Mesenchymal stem cell (in vitro differentiated cells and primary cell): ENCODE data around the gene FLRT3.

Experiments
- DNase-seq: peaks from one replicate; pipeline ENCODE4 v3.0.0-alpha.2; 2013
- H2AFZ ChIP-seq: one replicate; pipeline ENCODE4 v1.6.1; 2013; ENCODE audit warnings: low read depth, mild to moderate bottlenecking, control low read depth, inconsistent platforms, low read length, moderate library complexity
- H2AK5ac ChIP-seq: 2 replicates; pipeline ENCODE4 v1.6.1; 2013; ENCODE audit warnings: low read length, moderate library complexity, mild to moderate bottlenecking, inconsistent platforms; ENCODE audit not compliant: severe bottlenecking
- H2BK120ac ChIP-seq: one replicate; pipeline ENCODE4 v1.6.1; 2013; ENCODE audit warnings: low read depth, mild to moderate bottlenecking, inconsistent platforms, low read length, moderate library complexity
- H2BK12ac ChIP-seq, 2 experiments: one replicate each; pipeline ENCODE4 v1.6.1; 2013; ENCODE audit warnings: inconsistent platforms in 2 of 2, low read length in 2 of 2, mild to moderate bottlenecking in 2 of 2, moderate library complexity in 2 of 2, control low read depth in 1 of 2
- H2BK15ac ChIP-seq: one replicate; pipeline ENCODE4 v1.6.1; 2013; ENCODE audit warnings: mild to moderate bottlenecking, low read depth, inconsistent platforms; ENCODE audit not compliant: poor library complexity, severe bottlenecking
- H2BK5ac ChIP-seq: 2 replicates; pipeline ENCODE4 v1.6.1; 2013; ENCODE audit warnings: low read depth, mild to moderate bottlenecking, low read length, control low read depth, inconsistent platforms; ENCODE audit not compliant: poor library complexity, severe bottlenecking
- H3K14ac ChIP-seq, 2 experiments: one replicate each; pipeline ENCODE4 v1.6.1; 2013; ENCODE audit warnings: inconsistent platforms in 2 of 2, low read length in 2 of 2, control low read depth in 1 of 2, mild to moderate bottlenecking in 1 of 2, moderate library complexity in 1 of 2
- H3K18ac ChIP-seq, 2 experiments: one replicate each; pipeline ENCODE4 v1.6.1; 2013; ENCODE audit warnings: inconsistent platforms in 2 of 2, low read length in 2 of 2, control low read depth in 1 of 2, low read depth in 1 of 2, mild to moderate bottlenecking in 1 of 2
- H3K23ac ChIP-seq, 2 experiments: one replicate each; pipeline ENCODE4 v1.6.1; 2013; ENCODE audit warnings: inconsistent platforms in 2 of 2, low read length in 2 of 2, mild to moderate bottlenecking in 2 of 2, moderate library complexity in 2 of 2, control low read depth in 1 of 2
- H3K27ac ChIP-seq: 2 replicates; pipeline ENCODE4 v1.5.1; 2013; ENCODE audit warnings: mild to moderate bottlenecking, moderate library complexity, low read length, control low read depth, inconsistent platforms; ENCODE audit not compliant: poor library complexity, severe bottlenecking
- H3K27me3 ChIP-seq, 2 experiments: 2 replicates each; pipeline versions ENCODE4 v1.6.1 to v1.7.0; 2013; ENCODE audit warnings: low read length in 2 of 2, mild to moderate bottlenecking in 2 of 2, moderate library complexity in 2 of 2, control low read depth in 1 of 2, inconsistent platforms in 1 of 2; ENCODE audit not compliant: control insufficient read depth in 1 of 2, insufficient read depth in 1 of 2
- H3K36me3 ChIP-seq, 2 experiments: 2 replicates each; pipeline versions ENCODE4 v1.6.1 to v1.7.0; 2013; ENCODE audit warnings: low read length in 2 of 2, control low read depth in 1 of 2, inconsistent platforms in 1 of 2, low read depth in 1 of 2, mild to moderate bottlenecking in 1 of 2; ENCODE audit not compliant: insufficient read depth in 2 of 2, control insufficient read depth in 1 of 2
- H3K4ac ChIP-seq, 2 experiments: one replicate each; pipeline ENCODE4 v1.6.1; 2013; ENCODE audit warnings: inconsistent platforms in 2 of 2, low read length in 2 of 2, mild to moderate bottlenecking in 2 of 2, moderate library complexity in 2 of 2, control low read depth in 1 of 2, low read depth in 1 of 2
- H3K4me1 ChIP-seq: 2 replicates; pipeline ENCODE4 v1.6.1; 2013; ENCODE audit warnings: low read depth, low read length, control low read depth; ENCODE audit not compliant: control insufficient read depth, insufficient read depth
- H3K4me2 ChIP-seq: 2 replicates; pipeline ENCODE4 v1.6.1; 2013; ENCODE audit warnings: low read length, mild to moderate bottlenecking, inconsistent platforms; ENCODE audit not compliant: poor library complexity, severe bottlenecking
- H3K4me3 ChIP-seq, 2 experiments: 2 replicates each; pipeline versions ENCODE4 v1.5.1 to v1.7.0; 2013; ENCODE audit warnings: low read length in 2 of 2, mild to moderate bottlenecking in 2 of 2, control low read depth in 1 of 2, low read depth in 1 of 2; ENCODE audit not compliant: insufficient read depth in 1 of 2
- H3K79me1 ChIP-seq: replicated peaks from 2 replicates; pipeline ENCODE4 v1.6.1; 2013; ENCODE audit warnings: mild to moderate bottlenecking, control low read depth, low read length, inconsistent platforms; ENCODE audit not compliant: poor library complexity, severe bottlenecking
- H3K9ac ChIP-seq: 2 replicates; pipeline ENCODE4 v1.7.0; 2013; ENCODE audit warnings: mild to moderate bottlenecking, low read length, moderate library complexity
- H3K9me3 ChIP-seq: 2 replicates; pipeline ENCODE4 v1.7.0; 2013; ENCODE audit warnings: mild to moderate bottlenecking, low read length; ENCODE audit not compliant: control insufficient read depth
- H4K8ac ChIP-seq: one replicate; pipeline ENCODE4 v1.6.1; 2013; ENCODE audit warnings: inconsistent platforms, mild to moderate bottlenecking, low read length, moderate library complexity
- H4K91ac ChIP-seq: one replicate; pipeline ENCODE4 v1.6.1; 2013; ENCODE audit warnings: mild to moderate bottlenecking, low read length, inconsistent platforms
- WGBS: methylation state at CpG from one replicate; pipeline ENCODE4 v1.1.7; 2013; ENCODE audit warnings: mixed read lengths; 5-methylcytosine and 5-hydroxymethylcytosine counted together

The FLRT3 gene

GRCh38 chr20:14310977-14311627 is 26.3 kb downstream of the FLRT3 start:
- H3K4me2 ChIP-seq: no peak overlapping the region
- H2AFZ ChIP-seq: no peak overlapping the region
- H3K9me3 ChIP-seq: no peaks in the 10 kb centered on the region
- H3K23ac ChIP-seq: no peak overlapping the region
- no peaks in the 10 kb centered on the region for H3K79me1 ChIP-seq
- no peak overlapping the region for H3K27ac ChIP-seq
- H3K27me3 ChIP-seq: no peaks in the 10 kb centered on the region
- no peak overlapping the region for H2BK5ac ChIP-seq
- no peaks in the 10 kb centered on the region for H3K36me3 ChIP-seq
- no peak overlapping the region for H2BK15ac ChIP-seq
- no peak overlapping the region for H3K9ac ChIP-seq
- no peak overlapping the region for H3K14ac ChIP-seq
- H2AK5ac ChIP-seq: no peak overlapping the region
- no peak overlapping the region for H3K4ac ChIP-seq
- H3K4me3 ChIP-seq: no peak overlapping the region
- H3K4me1 ChIP-seq: no peaks in the 10 kb centered on the region
- DNase-seq: no peak
- no peak overlapping the region for H4K91ac ChIP-seq
- no peak overlapping the region for H2BK12ac ChIP-seq
- H2BK120ac ChIP-seq: no peak overlapping the region
- 90% methylated on average over 3 of the region's 5 CpGs for WGBS
- no peak overlapping the region for H3K18ac ChIP-seq
- no peak overlapping the region for H4K8ac ChIP-seq

GRCh38 chr20:14307956-14308355 is 29.5 kb downstream of the FLRT3 start:
- H2AFZ ChIP-seq: no peak overlapping the region
- no peak overlapping the region for H4K8ac ChIP-seq
- H3K27ac ChIP-seq: no peak overlapping the region
- H2BK15ac ChIP-seq: no peak overlapping the region
- no peak overlapping the region for H3K4me2 ChIP-seq
- no peak overlapping the region for H3K23ac ChIP-seq
- no peaks in the 10 kb centered on the region for H3K36me3 ChIP-seq
- H4K91ac ChIP-seq: no peak overlapping the region
- DNase-seq: no peak
- H2BK12ac ChIP-seq: no peak overlapping the region
- H3K27me3 ChIP-seq: no peaks in the 10 kb centered on the region
- no peak overlapping the region for H2AK5ac ChIP-seq
- H3K4ac ChIP-seq: no peak overlapping the region
- no peaks in the 10 kb centered on the region for H3K4me1 ChIP-seq
- H3K9me3 ChIP-seq: no peaks in the 10 kb centered on the region
- H3K14ac ChIP-seq: no peak overlapping the region
- WGBS: 92% methylated on average over 1 of the region's 2 CpGs
- no peak overlapping the region for H3K18ac ChIP-seq
- no peaks in the 10 kb centered on the region for H3K79me1 ChIP-seq
- no peak overlapping the region for H3K9ac ChIP-seq
- H3K4me3 ChIP-seq: no peak overlapping the region
- no peak overlapping the region for H2BK120ac ChIP-seq
- H2BK5ac ChIP-seq: no peak overlapping the region

DNA sequence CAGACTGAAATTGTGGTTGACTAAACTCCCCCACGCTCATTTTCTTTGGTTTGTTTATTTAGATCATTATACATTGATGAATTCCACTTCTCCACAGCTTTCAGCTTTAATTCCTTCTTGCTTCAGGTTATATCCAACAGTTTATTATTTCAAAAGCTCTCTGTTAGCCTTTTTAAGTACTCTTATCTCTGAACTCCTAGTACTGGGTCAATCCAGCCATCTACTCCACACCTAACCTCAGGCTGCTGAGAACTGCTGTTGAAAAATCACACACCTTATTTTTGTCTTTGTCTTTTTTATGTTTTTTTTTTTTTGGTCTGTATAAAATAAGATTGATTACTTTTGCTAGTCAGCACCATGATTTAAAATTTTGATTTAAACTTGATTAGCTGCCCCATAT is 32.9 kb downstream of the FLRT3 start:
- H2BK120ac ChIP-seq: no peak overlapping the region
- no peak overlapping the region for H2AFZ ChIP-seq
- no peak overlapping the region for H3K23ac ChIP-seq
- no peak overlapping the region for H3K18ac ChIP-seq
- H3K4me2 ChIP-seq: no peak overlapping the region
- no peak overlapping the region for H2BK5ac ChIP-seq
- no peaks in the 10 kb centered on the region for H3K27me3 ChIP-seq
- DNase-seq: no peak
- no peak overlapping the region for H3K4me3 ChIP-seq
- no peak overlapping the region for H3K4ac ChIP-seq
- no peak overlapping the region for H2BK15ac ChIP-seq
- H3K9ac ChIP-seq: no peak overlapping the region
- 75% methylated on average over 1 of the region's 1 CpG for WGBS
- no peak overlapping the region for H4K8ac ChIP-seq
- no peaks in the 10 kb centered on the region for H3K79me1 ChIP-seq
- no peaks in the 10 kb centered on the region for H3K9me3 ChIP-seq
- H3K14ac ChIP-seq: no peak overlapping the region
- no peak overlapping the region for H2AK5ac ChIP-seq
- H4K91ac ChIP-seq: no peak overlapping the region
- no peaks in the 10 kb centered on the region for H3K4me1 ChIP-seq
- no peak overlapping the region for H3K27ac ChIP-seq
- H2BK12ac ChIP-seq: no peak overlapping the region
- H3K36me3 ChIP-seq: no peaks in the 10 kb centered on the region

- Histone ChIP-seq H3K9me3 (no peaks in the 10 kb centered on the region), H3K23ac (no peak overlapping the region), H4K8ac (no peak overlapping the region), H3K36me3 (no peaks in the 10 kb centered on the region), H3K4me3 (no peak overlapping the region), H2BK12ac (no peak overlapping the region), H3K79me1 (no peaks in the 10 kb centered on the region), H2BK5ac (no peak overlapping the region), H3K4me1 (no peaks in the 10 kb centered on the region), H2BK15ac (no peak overlapping the region), H3K9ac (no peak overlapping the region), H2BK120ac (no peak overlapping the region), H3K27me3 (no peaks in the 10 kb centered on the region), H4K91ac (no peak overlapping the region), H3K14ac (no peak overlapping the region), H3K4ac (no peak overlapping the region), H3K4me2 (no peak overlapping the region), H2AFZ (no peak overlapping the region), H3K18ac (no peak overlapping the region), H2AK5ac (no peak overlapping the region), H3K27ac (no peak overlapping the region)
- no peak for DNase-seq
These were observed 33.8 kb downstream of the FLRT3 start for GRCh38 chr20:14303651-14304050.
